ENCODE measurements around the gene ADGRD2. TPM values are rescaled to one million over a fixed set of nuclear protein-coding genes. Genes with fewer than 3 reads are reported as not detected.

The ADGRD2 gene
- total RNA-seq, 1 experiment from 2014 or later, result not detected

GRCh38 chr9:124493794-124494479 is 43.7 kb downstream of the ADGRD2 start:
- Histone ChIP-seq H3K4me3 (ENCODE audit: low read depth in 2 of 2, low read length in 2 of 2) (no peak overlapping the region), H3K9me3 (ENCODE audit: control insufficient read depth, insufficient read depth, low read depth, low read length) (no peaks in the 10 kb centered on the region), H3K27ac (ENCODE audit: low read length) (no peak overlapping the region), H3K27me3 (ENCODE audit: control insufficient read depth, insufficient read depth, low read length) (no peaks in the 10 kb centered on the region), H3K4me1 (ENCODE audit: control insufficient read depth, insufficient read depth, low read length) (no peaks in the 10 kb centered on the region), H3K36me3 (ENCODE audit: control insufficient read depth, insufficient read depth, low read length) (no peaks in the 10 kb centered on the region)
- CTCF ChIA-PET, result no interaction called here
- no TSS peak for BruUV-seq (replicated peaks)
- intact Hi-C loops (cut with micrococcal nuclease; ENCODE audit: unreplicated experiment), result no loop called here
- DNase-seq (ENCODE audit: low read depth, low spot score), result no peak
- POLR2A ChIA-PET, result no interaction called here
- TF ChIP-seq SIN3A (IDR thresholded peaks at IDR 0.05; ENCODE audit: borderline replicate concordance, insufficient read depth, low read depth, low read length) (no peak), TCF7L2 (IDR thresholded peaks at IDR 0.05; ENCODE audit: low read depth, low read length) (no peak), POLR2AphosphoS5 (IDR thresholded peaks at IDR 0.05; ENCODE audit: low read depth, low read length) (no peak), REST (IDR thresholded peaks at IDR 0.05; ENCODE audit: insufficient read depth in 1 of 2, low read depth in 2 of 2, low read length in 1 of 2) (no peak), CTCF (IDR thresholded peaks at IDR 0.05) (no peak)
- in situ Hi-C loops (cut with HindIII; ENCODE audit: low pct_unique_long_range_greater_than_20kb, low sequenced_read_pairs), result no loop called here
- ATAC-seq, result 0 out of 2 replicates have a peak, but pooled peaks have one; percentile 8

GRCh38 chr9:124495126-124496074 is 45.1 kb downstream of the ADGRD2 start:
- ChIA-PET CTCF (no interaction called here), POLR2A (no interaction called here)
- no peak for TF ChIP-seq SIN3A (IDR thresholded peaks at IDR 0.05; ENCODE audit: borderline replicate concordance, insufficient read depth, low read depth, low read length)
- TF ChIP-seq TCF7L2 (IDR thresholded peaks at IDR 0.05; ENCODE audit: low read depth, low read length), result no peak
- no peak for TF ChIP-seq REST (IDR thresholded peaks at IDR 0.05; ENCODE audit: insufficient read depth in 1 of 2, low read depth in 2 of 2, low read length in 1 of 2)
- TF ChIP-seq POLR2AphosphoS5 (IDR thresholded peaks at IDR 0.05; ENCODE audit: low read depth, low read length), result no peak
- TF ChIP-seq CTCF (IDR thresholded peaks at IDR 0.05), result no peak
- Histone ChIP-seq H3K4me3 (ENCODE audit: low read depth in 2 of 2, low read length in 2 of 2) (no peak overlapping the region), H3K36me3 (ENCODE audit: control insufficient read depth, insufficient read depth, low read length) (no peaks in the 10 kb centered on the region), H3K4me1 (ENCODE audit: control insufficient read depth, insufficient read depth, low read length) (no peaks in the 10 kb centered on the region), H3K9me3 (ENCODE audit: control insufficient read depth, insufficient read depth, low read depth, low read length) (no peaks in the 10 kb centered on the region), H3K27ac (ENCODE audit: low read length) (no peak overlapping the region), H3K27me3 (ENCODE audit: control insufficient read depth, insufficient read depth, low read length) (no peaks in the 10 kb centered on the region)
- DNase-seq (ENCODE audit: low read depth, low spot score), result no peak
- ATAC-seq, result no peak
- no TSS peak for BruUV-seq (replicated peaks)
- intact Hi-C loops (cut with micrococcal nuclease; ENCODE audit: unreplicated experiment) (no loop called here), in situ Hi-C loops (cut with HindIII; ENCODE audit: low pct_unique_long_range_greater_than_20kb, low sequenced_read_pairs) (no loop called here)

All from Panc1 (cell line).